Activated CD4-positive, alpha-beta T cell treated with anti-CD3 and anti-CD28 coated beads for 1 hour (primary cell): ENCODE data around the gene TSC2.

Source experiments
- DNase-seq: peaks from one replicate; pipeline ENCODE4 v3.0.0-alpha.2; 2020

Gene TSC2

GRCh38 chr16:2044541-2044940, 3.2 kb upstream of the TSC2 start:
- no peak for DNase-seq

DNA sequence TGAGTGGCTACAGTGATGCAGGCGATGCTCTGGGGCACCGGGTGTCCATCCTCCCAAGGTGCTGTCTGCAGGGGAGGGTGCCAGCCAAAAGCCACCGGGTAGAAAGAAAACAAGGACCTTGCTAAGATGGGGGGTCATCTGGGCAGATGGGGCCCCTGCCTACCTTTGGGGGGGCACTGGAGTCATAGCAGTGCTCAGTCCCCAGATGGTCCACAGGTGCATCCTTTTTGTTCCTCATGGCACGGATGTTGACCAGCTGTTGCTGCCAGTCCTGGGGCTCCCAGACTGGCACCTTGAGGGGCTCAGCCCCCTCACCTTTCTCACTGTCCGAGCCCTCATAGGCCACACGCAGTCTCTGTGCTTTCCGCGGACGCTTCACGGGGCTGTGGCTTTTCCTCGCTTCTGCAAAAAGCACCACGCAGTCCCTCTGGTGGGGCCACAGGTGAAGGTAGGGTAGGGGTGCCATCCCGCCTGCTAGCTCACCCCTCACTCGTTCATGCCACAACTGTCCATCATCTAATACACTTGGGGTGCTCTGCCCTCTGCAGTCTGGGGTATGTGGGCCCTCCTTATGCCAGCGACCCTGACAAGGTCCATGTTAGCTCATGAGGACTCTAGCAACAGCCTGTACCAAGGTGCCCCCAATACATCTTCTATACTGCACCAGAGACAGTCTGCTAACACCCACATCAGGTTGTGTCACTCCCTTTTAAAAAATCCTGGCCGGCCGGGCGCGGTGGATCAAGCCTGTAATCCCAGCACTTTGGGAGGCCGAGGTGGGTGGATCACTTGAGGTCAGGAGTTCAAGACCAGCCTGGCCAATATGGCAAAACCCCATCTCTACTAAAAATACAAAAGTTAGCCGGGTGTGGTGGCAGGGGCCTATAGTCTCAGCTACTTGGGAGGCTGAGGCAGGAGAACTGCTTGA, 1.6 kb upstream of the TSC2 start:
- DNase-seq = no peak

- DNase-seq = no peak
Observed at GRCh38 chr16:2046893-2047329, 874 bp upstream of the TSC2 start.

DNA sequence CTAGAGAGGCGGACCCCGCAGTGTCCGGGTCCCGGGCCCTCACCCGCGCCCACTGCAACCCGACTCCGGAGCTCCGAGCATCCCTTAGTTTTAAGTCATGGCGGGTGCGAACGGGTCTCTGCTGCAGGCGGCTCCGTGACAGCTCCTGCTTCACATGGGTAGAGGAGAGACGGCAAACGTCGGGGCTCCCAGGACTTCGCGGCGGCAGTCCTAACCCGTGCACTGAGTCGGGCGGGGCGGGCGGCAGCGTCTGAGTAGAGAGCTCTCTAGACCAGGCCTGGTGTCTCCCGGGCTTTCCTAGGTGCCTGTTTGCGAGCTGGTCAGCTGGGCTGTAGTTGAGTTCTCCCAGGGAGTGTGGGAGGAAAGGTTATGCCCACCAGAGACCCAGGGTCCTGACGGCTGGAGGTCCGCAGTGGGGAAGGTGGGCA, 345 bp downstream of the TSC2 start:
- no peak for DNase-seq

DNA sequence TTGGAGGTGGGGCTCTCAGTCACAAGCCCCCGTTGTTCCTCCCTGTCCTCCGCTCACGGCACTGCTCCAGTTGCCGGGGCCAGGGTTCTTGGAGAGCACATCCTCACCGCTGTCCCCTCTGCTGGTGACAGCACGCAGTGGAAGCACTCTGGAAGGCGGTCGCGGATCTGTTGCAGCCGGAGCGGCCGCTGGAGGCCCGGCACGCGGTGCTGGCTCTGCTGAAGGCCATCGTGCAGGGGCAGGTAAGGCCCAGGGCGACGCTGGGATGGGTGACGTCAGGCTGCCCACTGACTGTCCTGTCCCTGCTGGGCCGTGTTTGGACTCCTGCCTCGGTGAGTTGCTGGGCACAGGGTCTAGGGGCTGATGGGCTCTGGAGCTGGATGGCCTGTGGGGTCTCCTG, 5.4 kb downstream of the TSC2 start:
- DNase-seq = no peak

- DNase-seq = no peak
Observed at GRCh38 chr16:2053897-2054296, 6.1 kb downstream of the TSC2 start.

DNA sequence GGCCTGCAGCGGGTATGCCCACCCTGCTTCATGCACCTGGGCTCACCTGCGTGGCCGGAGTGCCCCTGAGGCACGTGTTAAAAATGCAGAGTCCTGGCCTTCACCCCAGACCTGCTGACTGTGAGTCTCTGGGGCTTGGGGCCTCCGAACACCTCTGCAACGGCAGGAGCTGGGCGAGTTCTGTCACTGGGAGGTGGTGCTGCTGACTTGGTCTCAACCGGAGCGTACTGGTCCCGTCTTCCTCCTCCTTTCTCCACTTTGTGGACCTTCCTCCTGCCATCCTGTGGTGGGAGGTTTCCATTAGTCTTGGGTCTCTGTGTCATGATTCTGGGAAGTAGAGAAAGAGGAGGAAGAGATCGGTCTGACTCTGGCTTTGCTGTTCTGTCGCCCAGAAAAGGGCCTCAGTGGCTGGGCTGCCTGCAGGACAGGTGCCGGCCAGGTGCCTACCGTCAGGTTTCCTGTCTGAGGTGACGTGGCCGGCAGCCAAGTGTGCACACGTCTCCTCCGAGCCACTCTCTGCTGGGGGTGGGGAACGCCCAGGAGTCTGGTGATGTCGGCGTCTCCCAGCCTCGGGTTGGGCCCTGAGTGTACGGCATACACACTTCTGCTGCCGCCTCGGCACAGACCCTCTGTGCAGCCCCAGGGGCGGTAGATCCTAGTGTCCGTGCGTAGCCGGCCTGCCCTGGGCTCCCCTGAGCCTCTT, 6.9 kb downstream of the TSC2 start:
- no peak for DNase-seq

DNA sequence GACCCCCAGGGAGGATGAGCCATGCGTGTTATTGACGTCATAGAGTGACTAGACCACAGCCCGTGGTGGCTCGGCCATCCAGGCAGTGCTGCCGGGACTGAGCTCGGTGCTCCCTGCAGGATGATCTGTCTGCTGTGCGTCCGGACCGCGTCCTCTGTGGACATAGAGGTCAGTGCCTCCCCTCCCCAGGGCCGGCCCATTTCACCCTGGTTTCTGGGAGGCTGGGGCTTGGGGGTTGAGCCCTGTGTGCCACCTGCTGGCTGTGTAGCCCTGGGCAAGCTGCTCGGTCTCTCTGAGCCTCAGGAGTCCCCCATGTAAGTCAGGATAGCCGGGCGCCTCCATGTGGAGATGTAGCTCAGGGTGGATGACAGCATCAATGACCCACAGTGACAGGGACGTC, 8.3 kb downstream of the TSC2 start:
- DNase-seq = no peak

GRCh38 chr16:2056681-2057407, 9.1 kb downstream of the TSC2 start:
- no peak for DNase-seq

- DNase-seq = no peak
Observed at GRCh38 chr16:2057438-2057837, 9.7 kb downstream of the TSC2 start.

DNA sequence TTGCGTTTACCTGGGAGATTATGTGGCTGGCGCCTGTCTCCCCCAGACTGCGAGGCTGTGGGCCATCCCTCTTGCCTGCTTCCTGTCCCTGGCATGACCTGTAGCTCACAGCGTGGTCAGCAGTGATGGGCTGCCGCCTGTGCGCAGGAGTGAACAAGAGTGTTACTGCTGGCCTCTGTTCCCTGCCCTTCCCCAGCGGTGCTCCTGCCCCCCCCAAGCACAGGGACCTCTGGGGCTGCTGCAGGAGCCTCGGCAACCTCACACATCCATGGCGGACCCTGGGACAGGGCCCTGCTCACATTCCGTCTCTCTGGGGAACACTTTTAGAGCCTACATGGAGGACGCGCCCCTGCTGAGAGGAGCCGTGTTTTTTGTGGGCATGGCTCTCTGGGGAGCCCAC, 10.6 kb downstream of the TSC2 start:
- DNase-seq = no peak

GRCh38 chr16:2058872-2059271, 11.1 kb downstream of the TSC2 start:
- DNase-seq = no peak

DNA sequence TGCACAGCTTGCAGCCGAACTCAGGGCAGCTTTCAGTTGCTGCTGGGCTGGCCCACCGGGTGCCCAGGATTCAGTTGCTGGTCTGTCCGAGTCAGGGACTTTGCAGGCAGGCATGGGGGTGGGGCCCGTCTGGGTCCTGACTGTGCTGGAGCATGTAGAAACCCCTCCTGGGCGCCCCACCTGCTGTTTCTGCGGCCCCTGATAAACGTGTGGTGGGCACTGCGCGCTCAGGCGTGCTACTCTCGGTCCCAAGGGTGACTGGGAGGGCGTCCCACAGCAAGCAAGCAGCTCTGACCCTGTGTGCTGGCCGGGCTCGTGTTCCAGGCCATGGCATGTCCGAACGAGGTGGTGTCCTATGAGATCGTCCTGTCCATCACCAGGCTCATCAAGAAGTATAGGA, 12.6 kb downstream of the TSC2 start:
- no peak for DNase-seq

- no peak for DNase-seq
Observed at GRCh38 chr16:2061023-2061422, 13.2 kb downstream of the TSC2 start.

DNA sequence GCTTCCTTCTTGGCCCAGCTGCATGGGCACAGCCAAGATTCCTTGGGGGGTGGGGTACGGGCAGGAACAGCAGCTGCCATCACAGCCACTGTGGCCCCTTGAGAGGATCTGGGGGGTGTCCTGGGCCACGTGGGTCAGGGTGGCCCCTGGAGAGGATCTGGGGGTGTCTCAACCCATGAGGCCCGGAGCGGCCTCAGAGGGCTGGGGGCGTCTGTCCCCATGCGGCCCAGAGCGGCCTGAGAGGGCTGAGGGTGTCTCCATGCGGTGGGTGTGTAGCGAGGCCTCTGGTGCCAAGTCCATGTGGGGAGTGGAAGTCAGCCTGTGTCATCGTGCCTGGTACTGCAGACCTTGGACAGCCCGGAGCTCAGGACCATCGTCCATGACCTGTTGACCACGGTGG, 13.7 kb downstream of the TSC2 start:
- DNase-seq = no peak

GRCh38 chr16:2062801-2063200, 15.0 kb downstream of the TSC2 start:
- DNase-seq = no peak

DNA sequence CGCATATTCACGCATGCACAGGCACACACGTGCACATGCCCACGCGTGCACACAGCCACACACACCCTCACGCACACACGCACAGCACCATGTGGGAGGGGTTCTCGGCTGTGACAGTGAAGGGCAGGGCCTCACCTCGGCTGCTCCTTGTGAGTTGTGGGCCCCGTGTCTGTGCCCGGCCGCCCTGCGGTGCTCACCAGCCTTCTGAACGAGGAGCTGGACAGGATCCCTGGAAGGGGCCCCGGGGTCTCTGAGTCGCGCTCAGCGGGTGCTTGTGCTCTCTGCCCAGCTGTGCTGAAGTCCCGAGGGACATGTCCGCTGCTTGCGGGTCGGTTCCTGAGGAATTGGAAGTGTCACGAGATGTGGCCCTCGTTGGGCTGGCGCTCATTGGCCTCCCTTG, 16.1 kb downstream of the TSC2 start:
- no peak for DNase-seq

GRCh38 chr16:2064368-2064945, 16.7 kb downstream of the TSC2 start:
- no peak for DNase-seq

DNA sequence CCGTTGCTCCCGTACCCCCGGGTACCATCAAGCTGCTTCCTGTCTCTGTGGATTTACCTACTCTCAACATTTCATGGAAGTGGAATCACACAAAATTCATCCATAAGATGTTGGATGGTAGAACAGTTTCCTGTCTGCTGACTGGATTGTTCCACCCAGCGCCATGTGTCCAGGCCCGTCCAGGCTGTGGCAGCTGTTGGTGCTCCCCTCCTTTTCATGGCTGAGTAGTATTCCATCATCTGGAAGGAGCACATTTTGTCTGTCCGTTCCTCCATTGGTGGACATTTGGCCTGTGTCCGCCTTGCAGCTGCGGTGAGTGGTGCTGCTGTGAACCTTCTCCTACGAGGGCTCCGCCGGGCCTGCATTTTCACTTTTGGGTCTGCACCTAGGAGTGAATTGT, 18.4 kb downstream of the TSC2 start:
- DNase-seq = no peak

DNA sequence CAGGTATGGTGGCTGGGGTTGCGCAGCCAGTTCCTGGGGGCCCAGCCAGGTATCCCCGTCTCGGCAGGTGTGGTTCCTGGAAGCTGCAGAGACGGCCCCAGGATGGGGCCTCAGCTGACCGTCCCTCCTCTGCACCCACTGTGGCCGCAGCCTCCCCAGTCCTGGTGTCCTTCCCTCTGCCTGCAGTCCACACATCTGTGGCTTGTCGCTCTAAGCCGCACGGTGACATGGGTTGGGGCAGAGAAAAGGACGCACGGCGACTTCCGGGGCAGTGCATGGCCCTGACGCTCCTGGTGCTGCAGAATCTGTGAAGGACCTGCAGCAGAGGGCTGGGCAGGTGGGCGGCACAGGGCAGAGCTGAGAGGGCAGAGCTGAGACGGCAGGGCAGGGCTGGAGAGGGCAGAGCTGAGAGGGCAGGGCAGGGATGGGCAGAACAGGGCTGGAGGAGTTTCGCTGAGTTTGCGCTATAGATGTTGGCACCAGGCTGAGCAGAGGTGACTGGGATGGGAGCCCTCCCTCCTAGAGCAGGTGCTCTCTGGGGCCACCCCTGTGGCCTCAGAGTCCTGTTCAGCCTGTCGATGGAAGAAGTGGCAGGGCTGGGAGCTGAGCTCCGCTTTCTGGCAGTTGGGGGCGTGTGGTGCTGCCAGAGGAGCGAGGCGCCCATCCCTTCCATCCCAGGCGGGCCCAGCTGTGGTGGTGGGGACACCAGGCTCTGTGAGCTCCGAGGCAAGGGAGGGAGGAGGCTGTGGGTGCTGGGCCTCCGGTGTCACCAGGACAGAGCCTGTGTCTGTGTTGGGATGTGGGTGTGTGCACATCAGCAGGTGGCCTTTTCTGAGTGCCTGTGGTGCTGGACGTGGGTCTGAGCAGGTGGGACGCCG, 23.0 kb downstream of the TSC2 start:
- no peak for DNase-seq

GRCh38 chr16:2071454-2072202, 23.8 kb downstream of the TSC2 start:
- no peak for DNase-seq
